Stimulated activated CD4-positive, alpha-beta T cell treated with anti-CD3 and anti-CD28 coated beads, Interleukin-4, amount 100 ng/mL, for 48 hours (primary cell): ENCODE results near the gene HAND2.

Experiments used
- DNase-seq, 2 donors: peaks; one replicate each; pipeline ENCODE4 v3.0.0-alpha.2; 2020; ENCODE audit warnings: low read depth in 2 of 2

HAND2 gene

DNA sequence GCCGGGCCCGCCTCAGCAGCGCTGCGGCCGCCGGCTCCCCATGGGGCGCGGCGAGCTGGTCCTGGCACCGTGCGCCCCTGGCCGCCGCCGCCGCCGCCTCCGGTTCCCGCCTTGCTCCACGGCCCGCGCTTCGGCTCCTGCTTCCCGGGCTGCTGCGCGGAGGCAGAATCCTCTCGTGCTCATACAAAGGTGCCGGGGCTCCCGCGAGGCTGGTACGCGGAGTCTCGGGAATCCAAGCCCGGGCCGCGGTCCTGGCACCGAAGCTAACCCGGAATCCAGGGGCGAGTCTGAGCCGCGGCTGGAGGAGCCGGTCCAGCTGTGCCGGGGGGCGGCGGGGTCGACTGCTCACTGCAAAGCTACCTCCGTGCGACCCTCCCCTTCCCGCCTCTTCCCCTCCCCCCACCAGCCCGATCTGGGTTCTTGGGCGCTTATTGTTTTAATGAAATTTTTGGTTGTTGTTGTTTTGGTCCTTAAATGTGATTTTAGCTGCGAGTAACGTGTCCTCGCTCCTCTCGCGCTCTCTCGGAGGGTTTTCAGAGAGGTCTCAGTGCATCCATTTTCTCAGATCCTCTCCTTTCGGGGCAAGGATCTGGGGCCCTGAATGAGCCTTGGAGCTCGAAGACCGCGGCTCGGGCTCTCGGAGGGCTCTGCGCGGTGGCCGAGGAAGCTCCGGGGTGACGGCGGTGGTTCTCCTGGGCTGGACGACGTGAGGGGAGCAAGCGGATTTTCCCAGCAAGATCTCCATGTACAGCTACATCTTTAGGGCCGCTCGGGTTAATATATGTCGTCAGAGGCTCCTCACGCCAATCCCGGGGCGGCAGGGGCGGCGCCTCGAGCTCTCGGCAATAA is at the start of gene HAND2:
TSS of gene HAND2 (minus strand) at position 753 of the 849 bp plus-strand sequence. CDS start 940 bp downstream, outside the sequence.
- DNase-seq, result no peak

GRCh38 chr4:173578956-173579355 is 48.9 kb upstream of the HAND2 start:
- DNase-seq, result no peak

- no peak for DNase-seq
These were observed 47.9 kb upstream of the HAND2 start for GRCh38 chr4:173577963-173578362.

DNA sequence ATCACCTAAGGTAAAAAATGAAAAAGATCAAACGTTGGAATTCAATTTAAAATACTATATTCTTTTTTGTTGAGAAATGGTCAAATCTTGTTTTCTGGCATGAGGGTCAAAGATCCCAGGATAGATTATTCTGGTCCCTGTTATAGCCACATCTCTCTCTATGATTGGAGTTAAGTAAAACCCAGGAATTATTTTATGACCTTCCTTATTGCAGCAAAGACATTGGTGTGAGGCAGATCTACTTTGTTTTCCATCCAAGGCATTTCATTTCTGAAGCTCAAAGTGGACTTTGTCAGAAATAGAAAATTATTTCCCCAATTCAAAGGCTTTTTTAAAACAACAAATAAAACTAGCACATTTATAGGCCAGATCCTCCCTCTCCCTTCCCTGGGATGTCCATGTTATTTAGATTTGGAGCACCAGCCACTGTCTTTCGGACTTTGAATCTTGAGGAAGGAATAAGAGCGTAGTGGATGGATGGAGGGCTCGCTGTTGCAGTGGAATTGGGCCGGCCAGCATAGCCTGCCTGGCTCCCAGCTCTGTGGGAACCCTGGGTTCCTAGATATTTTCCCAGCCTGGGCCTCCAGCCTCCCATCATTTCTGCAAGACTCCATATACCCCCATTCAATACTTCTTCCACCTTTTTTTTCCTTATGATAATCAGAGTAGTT is 45.6 kb upstream of the HAND2 start:
- DNase-seq, result no peak

- DNase-seq, result no peak
These were observed 43.7 kb upstream of the HAND2 start for GRCh38 chr4:173573725-173574124.

- no peak for DNase-seq
These were observed 43.3 kb upstream of the HAND2 start for GRCh38 chr4:173573286-173573685.

DNA sequence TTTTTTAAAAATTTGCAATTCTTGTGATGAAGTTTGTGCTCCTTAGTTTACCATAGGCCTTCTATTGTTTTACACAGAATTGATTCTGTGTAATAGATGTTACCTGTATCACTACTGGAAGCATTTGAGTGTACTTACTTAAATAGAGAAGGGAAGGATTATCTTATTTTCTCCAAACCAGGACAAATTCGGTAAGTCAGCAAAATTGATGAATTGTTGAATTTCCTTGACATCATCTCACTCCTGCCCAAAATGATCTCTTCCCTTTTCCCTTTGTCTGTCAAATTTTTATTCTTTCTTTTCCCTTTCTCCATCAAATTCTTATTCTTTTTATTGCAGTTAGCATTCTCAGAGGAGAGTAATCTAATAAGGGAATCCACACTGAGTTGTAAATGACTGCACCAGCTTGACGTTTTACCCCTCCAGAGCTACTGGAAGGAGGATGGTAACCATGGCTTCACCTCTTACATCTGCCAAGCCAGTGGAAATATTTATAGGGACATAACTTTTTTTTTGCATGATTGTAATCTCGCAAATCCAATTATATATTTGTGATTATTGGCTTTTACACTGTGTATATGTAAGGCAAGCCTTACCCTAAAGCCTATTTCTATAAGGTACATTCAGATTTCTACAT is 42.6 kb upstream of the HAND2 start:
- no peak for DNase-seq

GRCh38 chr4:173571620-173572019 is 41.6 kb upstream of the HAND2 start:
- no peak for DNase-seq

DNA sequence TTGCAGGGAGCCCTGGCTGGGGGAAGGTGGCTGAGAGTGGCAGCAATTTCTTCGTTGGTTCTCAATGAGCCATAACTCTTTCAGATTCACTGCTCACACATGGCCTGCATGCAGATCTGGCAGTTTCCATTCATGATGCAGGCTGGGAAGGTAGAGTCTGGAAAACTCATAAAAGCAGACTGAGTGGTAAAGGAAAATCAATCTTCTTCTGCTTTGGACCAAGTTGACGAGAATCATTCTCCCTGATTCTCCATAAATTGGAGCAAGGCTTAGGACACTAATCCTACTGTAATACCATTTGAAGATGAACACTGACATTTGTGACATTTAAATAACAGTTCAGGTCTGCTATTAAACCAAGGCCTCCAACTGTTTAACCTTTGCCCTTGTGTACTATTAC is 35.3 kb upstream of the HAND2 start:
- DNase-seq, result no peak

- DNase-seq, result no peak
These were observed 34.4 kb upstream of the HAND2 start for GRCh38 chr4:173564461-173564860.

GRCh38 chr4:173560896-173561295 is 30.9 kb upstream of the HAND2 start:
- DNase-seq, result no peak

DNA sequence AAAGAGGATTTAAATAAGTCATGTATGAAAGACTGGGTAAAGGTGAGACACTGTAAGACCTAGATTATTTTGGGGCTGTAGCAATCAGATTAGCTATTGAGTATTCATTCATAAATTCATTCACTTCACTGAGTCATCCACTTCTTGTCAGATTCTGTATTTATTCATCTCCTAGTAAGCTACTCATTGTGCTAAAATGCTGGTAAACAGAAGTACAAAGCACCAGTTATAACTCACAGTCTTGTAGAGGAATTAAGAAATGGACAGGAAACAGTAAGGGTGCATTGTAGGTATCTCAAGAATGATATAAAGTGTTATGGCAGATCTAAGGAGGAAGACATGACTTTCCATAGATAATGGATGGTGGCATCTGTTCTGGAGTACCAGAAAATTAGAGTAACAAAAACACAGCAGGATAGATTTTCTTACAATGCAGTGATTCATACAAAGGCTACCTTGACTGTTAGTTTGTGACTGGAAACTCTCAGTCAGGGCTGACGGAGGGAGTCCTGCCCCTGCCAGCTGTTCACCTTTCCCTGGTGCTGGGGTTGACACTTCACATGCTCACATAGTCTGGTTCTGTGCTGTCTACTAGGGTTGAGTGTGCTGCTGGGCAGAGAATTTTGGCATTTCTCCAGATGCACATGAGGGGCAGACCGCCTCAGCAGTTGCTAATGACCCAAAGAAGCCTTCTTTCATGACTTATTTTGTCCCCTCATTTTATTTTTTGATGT is 26.5 kb upstream of the HAND2 start:
- no peak for DNase-seq

- no peak for DNase-seq
These were observed 17.9 kb upstream of the HAND2 start for GRCh38 chr4:173547889-173548288.

GRCh38 chr4:173546776-173547175 is 16.7 kb upstream of the HAND2 start:
- no peak for DNase-seq

DNA sequence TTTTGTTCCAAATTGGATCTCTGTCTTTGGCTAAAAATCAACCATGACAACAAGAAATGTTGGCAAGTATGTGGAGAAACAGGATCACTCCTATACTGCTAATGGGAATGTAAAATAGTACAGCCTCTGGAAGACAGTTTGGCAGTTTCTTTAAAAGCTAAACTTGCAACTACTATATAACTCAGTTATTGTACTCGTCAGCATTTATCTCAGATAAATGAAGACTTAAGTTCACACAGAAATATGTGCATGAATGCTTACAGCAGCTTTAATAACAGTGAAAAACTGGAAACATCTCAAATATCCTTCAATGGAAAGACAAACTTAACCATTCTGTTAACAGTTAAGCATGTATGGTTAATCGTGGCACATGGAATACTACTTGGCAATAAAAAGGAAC is 15.4 kb upstream of the HAND2 start:
- DNase-seq, result no peak

GRCh38 chr4:173543266-173543665 is 13.2 kb upstream of the HAND2 start:
- DNase-seq, result no peak

- no peak for DNase-seq
These were observed 10.0 kb upstream of the HAND2 start for GRCh38 chr4:173539986-173540385.

DNA sequence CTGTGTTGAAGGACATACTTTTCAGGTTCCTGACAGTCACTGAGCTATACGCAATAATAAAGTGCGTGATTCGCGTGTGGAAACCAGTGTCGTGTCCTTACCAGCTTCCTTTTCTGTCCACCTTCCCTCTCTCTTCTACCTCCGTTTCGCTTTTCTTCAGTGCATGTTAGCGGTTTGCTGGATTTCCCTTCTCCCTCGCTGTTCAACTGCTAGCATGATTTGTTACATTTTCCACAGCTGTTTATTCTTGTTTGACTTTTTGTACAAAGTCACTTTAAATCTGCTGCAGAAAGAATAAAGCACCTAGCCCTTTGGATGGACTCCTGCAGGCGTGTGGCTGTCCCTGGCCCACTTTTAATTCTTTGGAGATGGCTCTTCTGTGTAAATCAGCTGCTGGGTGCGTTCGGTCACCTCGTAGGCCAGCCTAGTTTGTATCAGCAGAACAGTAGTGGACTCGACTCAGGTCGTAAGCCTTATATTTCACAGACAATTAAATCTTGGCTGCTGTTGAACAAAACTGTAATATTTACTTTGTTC is 8.9 kb upstream of the HAND2 start:
- DNase-seq, result no peak

- no peak for DNase-seq
These were observed 8.3 kb upstream of the HAND2 start for GRCh38 chr4:173538148-173538908.

DNA sequence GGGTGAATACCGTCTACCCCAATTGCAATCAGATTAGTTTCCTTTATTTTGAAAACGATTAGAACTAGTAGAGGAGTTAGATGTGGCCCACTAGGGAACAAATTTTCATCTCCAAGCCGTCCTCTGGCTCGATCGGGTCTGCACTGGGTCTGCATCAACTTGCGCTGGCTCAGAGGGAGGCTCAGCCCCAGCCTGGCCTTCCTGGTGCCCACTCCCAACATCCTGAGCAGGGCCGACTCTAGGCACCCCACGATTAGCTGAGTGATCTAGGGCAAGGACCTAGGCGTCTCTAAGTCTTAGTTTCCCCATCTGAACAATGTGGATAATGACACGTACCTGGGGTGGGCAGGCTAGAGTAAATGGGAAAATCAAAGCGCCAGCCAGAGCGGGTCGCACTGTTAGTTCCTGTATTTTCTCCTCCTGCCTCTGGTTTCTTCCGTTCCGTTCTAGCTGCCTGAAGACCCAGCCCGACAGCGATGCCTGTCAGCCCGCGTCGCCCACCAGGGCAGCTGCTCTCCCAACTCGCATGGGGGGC is 7.7 kb upstream of the HAND2 start:
- DNase-seq, result no peak
